Peyer's patch (tissue), 4 donors: Measurements from ENCODE around the gene ACO1.

ENCODE experiments used
- POLR2A ChIP-seq, 2 donors: fragments of 450-650 bp; IDR thresholded peaks; one replicate each; pipeline ENCODE4 v1.5.1; 2017; ENCODE audit warnings: antibody characterized with exemption in 2 of 2, mild to moderate bottlenecking in 2 of 2, moderate library complexity in 2 of 2
- TF ChIP-seq, protein P1 (sequence below), 6 experiments: fragments of 450-650 bp in 4 of 6; fragments of 200-600 bp in 2 of 6; sonication (generic) in 1 of 6; IDR thresholded peaks; one replicate each; pipeline ENCODE4 v1.5.1; 2017 to 2019; ENCODE audit warnings: antibody characterized with exemption in 6 of 6, mild to moderate bottlenecking in 3 of 6, moderate library complexity in 1 of 6

DNA sequence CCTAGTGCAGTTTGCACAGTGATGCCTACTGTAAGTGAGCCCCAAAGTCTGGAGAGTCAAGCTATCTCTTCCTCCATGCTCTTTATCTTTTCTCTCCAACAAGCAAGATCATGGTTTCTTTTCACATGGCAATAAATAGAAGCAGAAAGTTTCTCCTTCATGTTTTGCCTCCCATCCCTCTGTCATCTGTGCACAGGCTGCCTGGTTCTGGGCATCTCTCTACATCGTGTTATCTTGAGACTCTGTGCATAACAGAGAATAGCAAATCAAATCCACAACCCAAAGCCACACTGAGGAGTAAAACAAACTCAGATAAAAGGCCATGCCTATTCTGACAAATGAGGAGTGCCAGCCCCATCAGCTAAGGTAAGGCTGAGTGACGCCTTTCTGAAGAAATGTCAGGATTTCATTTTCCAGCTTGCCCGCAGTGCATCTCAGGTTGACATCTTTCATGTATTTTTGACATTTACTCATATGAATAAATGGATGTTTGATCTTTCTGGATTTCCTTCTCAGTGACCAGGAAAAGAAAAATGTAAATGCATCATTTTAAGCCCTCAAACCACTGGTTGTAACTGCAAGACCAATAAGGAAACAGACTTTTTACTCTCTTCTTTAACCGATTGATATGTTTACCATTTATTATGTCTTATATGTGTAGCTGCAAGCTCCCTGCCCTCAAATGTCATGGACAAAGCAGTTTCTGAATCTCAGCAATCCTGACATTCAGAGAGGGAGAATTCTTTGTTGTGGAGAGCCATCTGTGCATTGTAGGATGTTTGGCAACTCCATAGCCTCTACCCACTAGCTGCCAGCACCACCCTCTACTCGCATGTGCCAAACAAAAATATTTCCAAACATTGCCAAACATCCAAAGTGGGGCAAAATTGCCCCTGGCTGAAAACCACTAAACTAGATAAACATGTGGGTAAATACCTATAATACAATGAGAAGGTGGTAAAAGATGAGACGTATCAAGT, 49.2 kb upstream of the ACO1 start:
- TF ChIP-seq, protein P1, sequence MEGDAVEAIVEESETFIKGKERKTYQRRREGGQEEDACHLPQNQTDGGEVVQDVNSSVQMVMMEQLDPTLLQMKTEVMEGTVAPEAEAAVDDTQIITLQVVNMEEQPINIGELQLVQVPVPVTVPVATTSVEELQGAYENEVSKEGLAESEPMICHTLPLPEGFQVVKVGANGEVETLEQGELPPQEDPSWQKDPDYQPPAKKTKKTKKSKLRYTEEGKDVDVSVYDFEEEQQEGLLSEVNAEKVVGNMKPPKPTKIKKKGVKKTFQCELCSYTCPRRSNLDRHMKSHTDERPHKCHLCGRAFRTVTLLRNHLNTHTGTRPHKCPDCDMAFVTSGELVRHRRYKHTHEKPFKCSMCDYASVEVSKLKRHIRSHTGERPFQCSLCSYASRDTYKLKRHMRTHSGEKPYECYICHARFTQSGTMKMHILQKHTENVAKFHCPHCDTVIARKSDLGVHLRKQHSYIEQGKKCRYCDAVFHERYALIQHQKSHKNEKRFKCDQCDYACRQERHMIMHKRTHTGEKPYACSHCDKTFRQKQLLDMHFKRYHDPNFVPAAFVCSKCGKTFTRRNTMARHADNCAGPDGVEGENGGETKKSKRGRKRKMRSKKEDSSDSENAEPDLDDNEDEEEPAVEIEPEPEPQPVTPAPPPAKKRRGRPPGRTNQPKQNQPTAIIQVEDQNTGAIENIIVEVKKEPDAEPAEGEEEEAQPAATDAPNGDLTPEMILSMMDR (IDR thresholded peaks at IDR 0.05), result no peak
- no peak for TF ChIP-seq POLR2A (IDR thresholded peaks at IDR 0.05)
